GM12864 (cell line): ENCODE results near the gene NPHP1.
A peak's percentile ranks its signal among the peaks of the same experiment; 100 is the strongest.
"Not testable (repeated sequence)": the region's sequence is repeated elsewhere in the genome, so short reads cannot be mapped to it uniquely, and the experiment has no call there.

Source experiments
- DNase-seq: peaks from one replicate; pipeline ENCODE4 v3.0.0-alpha.2; 2011; ENCODE audit warnings: low read depth
- H3K4me3 ChIP-seq: 2 replicates; pipeline ENCODE4 v1.5.1; 2011; ENCODE audit warnings: mild to moderate bottlenecking, low read depth, low read length, control low read depth
- CTCF ChIP-seq: IDR thresholded peaks from 2 replicates; pipeline ENCODE4 v1.5.1; 2011; ENCODE audit warnings: low read depth, mild to moderate bottlenecking, moderate library complexity, low read length, control low read depth, inconsistent platforms; ENCODE audit errors: missing control alignments

NPHP1 gene

GRCh38 chr2:110204408-110205385 lies at the start of gene NPHP1:
Gene NPHP1 (minus strand): TSS chr2:110205013. CDS start chr2:110204968, 45 bp downstream.
- TF ChIP-seq CTCF = no peak
- peak within 1 kb of the TSS; percentile 85 for H3K4me3 ChIP-seq
- peak; percentile 26 for DNase-seq

DNA sequence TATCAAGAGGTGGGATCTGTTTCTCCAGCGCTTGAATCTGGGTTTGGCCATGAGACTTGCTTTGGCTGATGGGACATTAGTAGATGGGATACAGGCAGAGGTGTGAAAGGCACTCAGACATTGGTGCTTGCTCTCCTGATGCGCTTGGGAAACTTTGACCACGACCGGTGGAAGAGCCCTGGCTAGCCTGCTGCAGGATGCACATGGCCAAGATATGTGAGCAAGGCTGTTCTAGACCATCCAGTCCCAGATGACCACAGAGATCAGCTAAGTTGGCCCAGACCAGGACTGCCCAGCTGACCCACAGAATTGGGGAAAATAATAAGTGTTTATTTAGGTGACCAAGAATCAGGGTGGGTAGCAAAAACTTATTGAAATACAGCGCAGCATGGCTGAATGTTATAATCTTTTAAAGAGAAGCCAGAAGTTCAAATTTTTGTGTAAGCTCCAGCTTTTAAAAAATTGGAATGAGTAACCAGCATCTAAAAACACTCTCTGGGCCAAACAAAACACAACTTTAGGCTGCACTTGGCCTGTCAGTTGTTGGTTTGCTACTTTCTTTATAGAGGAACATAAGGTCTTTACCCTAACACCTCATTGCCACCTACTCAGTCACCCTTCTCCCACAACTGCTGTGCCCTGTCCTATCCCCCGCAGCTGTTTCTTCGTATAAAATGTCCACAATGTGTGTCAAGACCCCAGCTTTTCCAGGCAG lies 43.4 kb upstream of the NPHP1 start:
- H3K4me3 ChIP-seq, DNase-seq: not testable (repeated sequence)

GRCh38 chr2:110245488-110246435 lies 40.9 kb upstream of the NPHP1 start:
- H3K4me3 ChIP-seq, DNase-seq: not testable (repeated sequence)

GRCh38 chr2:110243283-110243682 lies 38.5 kb upstream of the NPHP1 start:
- not testable (repeated sequence) for H3K4me3 ChIP-seq, DNase-seq

DNA sequence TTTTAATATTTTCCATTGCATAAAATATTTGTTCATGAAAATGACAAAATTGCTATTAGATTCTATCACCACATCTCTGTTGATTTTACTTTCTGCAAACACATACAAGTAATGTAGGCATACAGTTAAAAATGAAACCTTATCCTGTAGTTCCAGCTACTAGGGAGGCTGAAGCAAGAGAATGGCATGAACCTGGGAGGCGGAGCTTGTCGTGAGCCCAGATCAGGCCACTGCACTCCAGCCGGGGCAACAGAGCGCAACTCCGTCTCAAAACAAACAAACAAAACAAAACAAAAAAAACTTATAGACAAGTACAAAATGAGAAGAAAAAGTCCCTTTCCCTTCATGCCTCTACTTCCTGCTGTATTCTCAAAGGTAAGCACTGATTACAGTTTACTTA lies 29.7 kb upstream of the NPHP1 start:
- DNase-seq, H3K4me3 ChIP-seq: not testable (repeated sequence)

DNA sequence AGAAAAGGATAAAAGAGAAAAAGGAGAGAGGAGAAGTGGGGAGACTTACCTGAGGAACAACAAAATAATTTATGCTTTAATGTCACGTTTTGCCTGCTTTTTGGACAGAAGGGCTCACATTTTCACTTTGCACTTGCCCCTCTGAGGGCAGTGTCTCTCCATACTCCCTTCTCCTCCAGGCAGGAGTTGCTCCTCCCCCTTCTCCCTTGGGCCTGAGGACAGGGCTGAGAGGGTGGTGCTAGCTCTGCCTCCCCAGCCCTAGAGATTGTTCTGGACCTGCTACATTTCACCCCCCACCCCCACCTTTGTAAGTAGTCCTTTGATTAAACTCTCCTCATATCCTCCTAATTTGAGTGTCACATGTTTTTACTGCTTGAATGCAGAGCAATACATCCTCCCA lies 25.1 kb upstream of the NPHP1 start:
- not testable (repeated sequence) for DNase-seq, H3K4me3 ChIP-seq

DNA sequence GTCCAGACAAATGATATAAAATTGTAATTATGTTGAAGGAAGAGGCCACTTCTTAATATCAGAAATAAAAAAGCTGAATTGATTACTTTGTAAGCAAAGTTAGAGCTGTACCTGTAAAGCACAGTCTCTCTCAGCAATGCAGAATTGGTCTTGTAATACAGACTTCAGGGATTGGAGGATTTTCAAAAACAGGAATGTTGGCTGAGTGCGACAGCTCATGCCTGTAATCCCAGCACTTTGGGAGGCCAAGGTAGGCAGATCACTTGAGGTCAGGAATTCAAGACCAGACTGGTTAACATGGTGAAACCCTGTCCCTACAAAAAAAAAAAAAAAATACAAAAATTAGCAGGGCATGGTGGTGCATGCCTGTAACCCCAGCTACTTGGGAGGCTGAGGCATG lies 17.8 kb upstream of the NPHP1 start:
- DNase-seq, H3K4me3 ChIP-seq: not testable (repeated sequence)

- H3K4me3 ChIP-seq = no peak overlapping the region
- DNase-seq = no peak
- TF ChIP-seq CTCF = no peak
Observed at GRCh38 chr2:110221938-110222337, 17.1 kb upstream of the NPHP1 start.

- no peak for TF ChIP-seq CTCF
- no peak overlapping the region for H3K4me3 ChIP-seq
- DNase-seq = no peak
Observed at GRCh38 chr2:110220190-110220564, 15.4 kb upstream of the NPHP1 start.
